ENCODE measurements around the gene KIF3A.

Gene KIF3A

GRCh38 chr5:132766020-132766805 is 28.9 kb upstream of the KIF3A start:
- no peak for DNase-seq (ENCODE audit: low read depth)
- no peak for TF ChIP-seq CTCF (conservative IDR thresholded peaks at IDR 0.05; ENCODE audit: control insufficient read depth, insufficient read depth, low read depth, low read length)
- H3K4me3 ChIP-seq (ENCODE audit: control insufficient read depth, low read depth, low read length): no peak overlapping the region

GRCh38 chr5:132765311-132766019 is 28.1 kb upstream of the KIF3A start:
- no peak for DNase-seq (ENCODE audit: low read depth)
- no peak for TF ChIP-seq CTCF (conservative IDR thresholded peaks at IDR 0.05; ENCODE audit: control insufficient read depth, insufficient read depth, low read depth, low read length)

GRCh38 chr5:132764671-132765238 is 27.4 kb upstream of the KIF3A start:
- H3K4me3 ChIP-seq (ENCODE audit: control insufficient read depth, low read depth, low read length): no peak overlapping the region
- TF ChIP-seq CTCF (conservative IDR thresholded peaks at IDR 0.05; ENCODE audit: control insufficient read depth, insufficient read depth, low read depth, low read length): no peak
- no peak for DNase-seq (ENCODE audit: low read depth)

More at GRCh38 chr5:132765311-132766019, 28.1 kb upstream of the KIF3A start:
- H3K4me3 ChIP-seq (ENCODE audit: control insufficient read depth, low read depth, low read length): no peak overlapping the region

GRCh38 chr5:132764051-132764450 is 26.7 kb upstream of the KIF3A start:
- no peak for DNase-seq (ENCODE audit: low read depth)
- H3K4me3 ChIP-seq (ENCODE audit: control insufficient read depth, low read depth, low read length): no peak overlapping the region
- no peak for TF ChIP-seq CTCF (conservative IDR thresholded peaks at IDR 0.05; ENCODE audit: control insufficient read depth, insufficient read depth, low read depth, low read length)

- TF ChIP-seq CTCF (conservative IDR thresholded peaks at IDR 0.05; ENCODE audit: control insufficient read depth, insufficient read depth, low read depth, low read length): no peak
Measured at GRCh38 chr5:132763181-132764036, 26.1 kb upstream of the KIF3A start.

More at GRCh38 chr5:132763181-132764036, 26.1 kb upstream of the KIF3A start:
- no peak overlapping the region for H3K4me3 ChIP-seq (ENCODE audit: control insufficient read depth, low read depth, low read length)
- DNase-seq (ENCODE audit: low read depth): no peak
